Mesenchymal stem cell (in vitro differentiated cells and primary cell): Measurements from ENCODE around the gene CSNK1D.

ENCODE experiments used
- DNase-seq: peaks from one replicate; pipeline ENCODE4 v3.0.0-alpha.2; 2013
- H2AFZ ChIP-seq: one replicate; pipeline ENCODE4 v1.6.1; 2013; ENCODE audit warnings: low read depth, mild to moderate bottlenecking, control low read depth, inconsistent platforms, low read length, moderate library complexity
- H2AK5ac ChIP-seq: 2 replicates; pipeline ENCODE4 v1.6.1; 2013; ENCODE audit warnings: low read length, moderate library complexity, mild to moderate bottlenecking, inconsistent platforms; ENCODE audit not compliant: severe bottlenecking
- H2BK120ac ChIP-seq: one replicate; pipeline ENCODE4 v1.6.1; 2013; ENCODE audit warnings: low read depth, mild to moderate bottlenecking, inconsistent platforms, low read length, moderate library complexity
- H2BK12ac ChIP-seq, 2 experiments: one replicate each; pipeline ENCODE4 v1.6.1; 2013; ENCODE audit warnings: inconsistent platforms in 2 of 2, low read length in 2 of 2, mild to moderate bottlenecking in 2 of 2, moderate library complexity in 2 of 2, control low read depth in 1 of 2
- H2BK15ac ChIP-seq: one replicate; pipeline ENCODE4 v1.6.1; 2013; ENCODE audit warnings: mild to moderate bottlenecking, low read depth, inconsistent platforms; ENCODE audit not compliant: poor library complexity, severe bottlenecking
- H2BK5ac ChIP-seq: 2 replicates; pipeline ENCODE4 v1.6.1; 2013; ENCODE audit warnings: low read depth, mild to moderate bottlenecking, low read length, control low read depth, inconsistent platforms; ENCODE audit not compliant: poor library complexity, severe bottlenecking
- H3K14ac ChIP-seq, 2 experiments: one replicate each; pipeline ENCODE4 v1.6.1; 2013; ENCODE audit warnings: inconsistent platforms in 2 of 2, low read length in 2 of 2, control low read depth in 1 of 2, mild to moderate bottlenecking in 1 of 2, moderate library complexity in 1 of 2
- H3K18ac ChIP-seq, 2 experiments: one replicate each; pipeline ENCODE4 v1.6.1; 2013; ENCODE audit warnings: inconsistent platforms in 2 of 2, low read length in 2 of 2, control low read depth in 1 of 2, low read depth in 1 of 2, mild to moderate bottlenecking in 1 of 2
- H3K23ac ChIP-seq, 2 experiments: one replicate each; pipeline ENCODE4 v1.6.1; 2013; ENCODE audit warnings: inconsistent platforms in 2 of 2, low read length in 2 of 2, mild to moderate bottlenecking in 2 of 2, moderate library complexity in 2 of 2, control low read depth in 1 of 2
- H3K27ac ChIP-seq: 2 replicates; pipeline ENCODE4 v1.5.1; 2013; ENCODE audit warnings: mild to moderate bottlenecking, moderate library complexity, low read length, control low read depth, inconsistent platforms; ENCODE audit not compliant: poor library complexity, severe bottlenecking
- H3K27me3 ChIP-seq, 2 experiments: 2 replicates each; pipeline versions ENCODE4 v1.6.1 to v1.7.0; 2013; ENCODE audit warnings: low read length in 2 of 2, mild to moderate bottlenecking in 2 of 2, moderate library complexity in 2 of 2, control low read depth in 1 of 2, inconsistent platforms in 1 of 2; ENCODE audit not compliant: control insufficient read depth in 1 of 2, insufficient read depth in 1 of 2
- H3K36me3 ChIP-seq, 2 experiments: 2 replicates each; pipeline versions ENCODE4 v1.6.1 to v1.7.0; 2013; ENCODE audit warnings: low read length in 2 of 2, control low read depth in 1 of 2, inconsistent platforms in 1 of 2, low read depth in 1 of 2, mild to moderate bottlenecking in 1 of 2; ENCODE audit not compliant: insufficient read depth in 2 of 2, control insufficient read depth in 1 of 2
- H3K4ac ChIP-seq, 2 experiments: one replicate each; pipeline ENCODE4 v1.6.1; 2013; ENCODE audit warnings: inconsistent platforms in 2 of 2, low read length in 2 of 2, mild to moderate bottlenecking in 2 of 2, moderate library complexity in 2 of 2, control low read depth in 1 of 2, low read depth in 1 of 2
- H3K4me1 ChIP-seq: 2 replicates; pipeline ENCODE4 v1.6.1; 2013; ENCODE audit warnings: low read depth, low read length, control low read depth; ENCODE audit not compliant: control insufficient read depth, insufficient read depth
- H3K4me2 ChIP-seq: 2 replicates; pipeline ENCODE4 v1.6.1; 2013; ENCODE audit warnings: low read length, mild to moderate bottlenecking, inconsistent platforms; ENCODE audit not compliant: poor library complexity, severe bottlenecking
- H3K4me3 ChIP-seq, 2 experiments: 2 replicates each; pipeline versions ENCODE4 v1.5.1 to v1.7.0; 2013; ENCODE audit warnings: low read length in 2 of 2, mild to moderate bottlenecking in 2 of 2, control low read depth in 1 of 2, low read depth in 1 of 2; ENCODE audit not compliant: insufficient read depth in 1 of 2
- H3K79me1 ChIP-seq: replicated peaks from 2 replicates; pipeline ENCODE4 v1.6.1; 2013; ENCODE audit warnings: mild to moderate bottlenecking, control low read depth, low read length, inconsistent platforms; ENCODE audit not compliant: poor library complexity, severe bottlenecking
- H3K9ac ChIP-seq: 2 replicates; pipeline ENCODE4 v1.7.0; 2013; ENCODE audit warnings: mild to moderate bottlenecking, low read length, moderate library complexity
- H3K9me3 ChIP-seq: 2 replicates; pipeline ENCODE4 v1.7.0; 2013; ENCODE audit warnings: mild to moderate bottlenecking, low read length; ENCODE audit not compliant: control insufficient read depth
- H4K8ac ChIP-seq: one replicate; pipeline ENCODE4 v1.6.1; 2013; ENCODE audit warnings: inconsistent platforms, mild to moderate bottlenecking, low read length, moderate library complexity
- H4K91ac ChIP-seq: one replicate; pipeline ENCODE4 v1.6.1; 2013; ENCODE audit warnings: mild to moderate bottlenecking, low read length, inconsistent platforms
- WGBS: methylation state at CpG from one replicate; pipeline ENCODE4 v1.1.7; 2013; ENCODE audit warnings: mixed read lengths; 5-methylcytosine and 5-hydroxymethylcytosine counted together

Gene CSNK1D

GRCh38 chr17:82316651-82317393, 43.3 kb upstream of the CSNK1D start:
- no peaks in the 10 kb centered on the region for H3K36me3 ChIP-seq

GRCh38 chr17:82315703-82316358, 42.3 kb upstream of the CSNK1D start:
- no peak for DNase-seq
- H3K23ac ChIP-seq = no peak overlapping the region
- H3K4me1 ChIP-seq = peaks cover 9% of the 10 kb centered on the region
- H4K91ac ChIP-seq = peak overlapping the region; percentile 21
- H3K4me3 ChIP-seq = no peak overlapping the region
- no peak overlapping the region for H3K14ac ChIP-seq
- H3K27me3 ChIP-seq = peaks cover 25 to 44% of the 10 kb centered on the region in 2 experiments
- no peak overlapping the region for H2BK12ac ChIP-seq
- H4K8ac ChIP-seq = no peak overlapping the region
- H2BK5ac ChIP-seq = no peak overlapping the region
- no peak overlapping the region for H3K4ac ChIP-seq
- H3K79me1 ChIP-seq = no peaks in the 10 kb centered on the region
- H3K9me3 ChIP-seq = no peaks in the 10 kb centered on the region
- H3K27ac ChIP-seq = no peak overlapping the region
- H3K4me2 ChIP-seq = no peak overlapping the region
- no peak overlapping the region for H2AFZ ChIP-seq
- 56% methylated on average over 33 of the region's 36 CpGs for WGBS
- H2BK120ac ChIP-seq = no peak overlapping the region
- no peaks in the 10 kb centered on the region for H3K36me3 ChIP-seq
- no peak overlapping the region for H3K18ac ChIP-seq
- H2AK5ac ChIP-seq = no peak overlapping the region
- H3K9ac ChIP-seq = no peak overlapping the region
- H2BK15ac ChIP-seq = no peak overlapping the region

More at GRCh38 chr17:82316651-82317393, 43.3 kb upstream of the CSNK1D start:
- Histone ChIP-seq H3K4me3 (no peak overlapping the region), H3K18ac (no peak overlapping the region), H2BK120ac (no peak overlapping the region), H2BK5ac (no peak overlapping the region), H4K8ac (no peak overlapping the region), H3K23ac (no peak overlapping the region), H3K27ac (no peak overlapping the region), H3K79me1 (no peaks in the 10 kb centered on the region), H3K27me3 (peaks cover 25 to 39% of the 10 kb centered on the region in 2 experiments), H3K9me3 (no peaks in the 10 kb centered on the region), H4K91ac (no peak overlapping the region), H3K4ac (no peak overlapping the region), H2AFZ (no peak overlapping the region), H2BK12ac (no peak overlapping the region), H3K14ac (no peak overlapping the region), H3K4me2 (no peak overlapping the region), H3K9ac (no peak overlapping the region), H3K4me1 (peaks cover 9% of the 10 kb centered on the region), H2BK15ac (no peak overlapping the region), H2AK5ac (no peak overlapping the region)
- WGBS = 91% methylated on average over 26 of the region's 29 CpGs
- no peak for DNase-seq

- Histone ChIP-seq H3K36me3 (no peaks in the 10 kb centered on the region), H2AFZ (no peak overlapping the region), H4K8ac (no peak overlapping the region), H3K79me1 (no peaks in the 10 kb centered on the region), H3K23ac (no peak overlapping the region), H3K4me1 (peaks cover 7% of the 10 kb centered on the region), H3K4me2 (no peak overlapping the region), H2BK120ac (no peak overlapping the region), H3K27ac (no peak overlapping the region), H3K14ac (no peak overlapping the region), H4K91ac (no peak overlapping the region), H3K4me3 (no peak overlapping the region), H2BK12ac (no peak overlapping the region), H2BK15ac (no peak overlapping the region), H3K27me3 (peaks cover 32 to 52% of the 10 kb centered on the region in 2 experiments), H3K9ac (no peak overlapping the region), H2BK5ac (no peak overlapping the region), H2AK5ac (no peak overlapping the region), H3K9me3 (no peaks in the 10 kb centered on the region), H3K4ac (no peak overlapping the region), H3K18ac (no peak overlapping the region)
- 89% methylated on average over 29 of the region's 32 CpGs for WGBS
- DNase-seq = no peak
Measured at GRCh38 chr17:82314727-82315605, 41.5 kb upstream of the CSNK1D start.
